Mesendoderm (in vitro differentiated cells): Measurements from ENCODE around the gene TRPV6.

Experiments
- DNase-seq: peaks from one replicate; pipeline ENCODE4 v3.0.0; 2013
- H2AK5ac ChIP-seq: 2 replicates; pipeline ENCODE4 v1.6.1; 2013; ENCODE audit warnings: low read length, inconsistent platforms
- H2BK120ac ChIP-seq: 2 replicates; pipeline ENCODE4 v1.6.1; 2013; ENCODE audit warnings: low read depth, mild to moderate bottlenecking, low read length, moderate library complexity, mixed read lengths
- H2BK15ac ChIP-seq: replicated peaks from 2 replicates; pipeline ENCODE4 v1.6.1; 2013; ENCODE audit warnings: low read depth, mild to moderate bottlenecking, moderate library complexity
- H2BK5ac ChIP-seq: 2 replicates; pipeline ENCODE4 v1.6.1; 2013; ENCODE audit warnings: low read length, inconsistent platforms
- H3K18ac ChIP-seq: 2 replicates; pipeline ENCODE4 v1.6.1; 2013; ENCODE audit warnings: mild to moderate bottlenecking, low read length, mixed read lengths
- H3K23ac ChIP-seq: one replicate; pipeline ENCODE4 v1.6.1; 2013; ENCODE audit warnings: low read length
- H3K27ac ChIP-seq: 2 replicates; pipeline ENCODE4 v1.5.1; 2013; ENCODE audit warnings: low read depth, mild to moderate bottlenecking, inconsistent platforms, low read length, moderate library complexity
- H3K27me3 ChIP-seq: 2 replicates; pipeline ENCODE4 v1.6.1; 2013; ENCODE audit warnings: low read length, control low read depth, mild to moderate bottlenecking, inconsistent platforms; ENCODE audit not compliant: insufficient read depth, poor library complexity
- H3K36me3 ChIP-seq: 2 replicates; pipeline ENCODE4 v1.6.1; 2013; ENCODE audit warnings: low read length, inconsistent platforms; ENCODE audit not compliant: control insufficient read depth, insufficient read depth
- H3K4ac ChIP-seq: one replicate; pipeline ENCODE4 v1.6.1; 2013; ENCODE audit warnings: low read depth, mild to moderate bottlenecking, low read length, moderate library complexity
- H3K4me1 ChIP-seq: 2 replicates; pipeline ENCODE4 v1.6.1; 2013; ENCODE audit warnings: low read depth, low read length, inconsistent platforms; ENCODE audit not compliant: control insufficient read depth
- H3K4me2 ChIP-seq: 2 replicates; pipeline ENCODE4 v1.6.1; 2013; ENCODE audit warnings: low read length
- H3K4me3 ChIP-seq: 2 replicates; pipeline ENCODE4 v1.5.1; 2013; ENCODE audit warnings: mild to moderate bottlenecking, low read length
- H3K56ac ChIP-seq: one replicate; pipeline ENCODE4 v1.6.1; 2013; ENCODE audit warnings: low read length
- H3K79me1 ChIP-seq: 2 replicates; pipeline ENCODE4 v1.6.1; 2013; ENCODE audit warnings: low read length, inconsistent platforms
- H3K79me2 ChIP-seq: 2 replicates; pipeline ENCODE4 v1.6.1; 2013; ENCODE audit warnings: mild to moderate bottlenecking, low read length; ENCODE audit not compliant: control insufficient read depth, insufficient read depth
- H3K9ac ChIP-seq: 2 replicates; pipeline ENCODE4 v1.6.1; 2013; ENCODE audit warnings: low read length, inconsistent platforms
- H4K5ac ChIP-seq: one replicate; pipeline ENCODE4 v1.6.1; 2013; ENCODE audit warnings: low read length
- H4K8ac ChIP-seq: one replicate; pipeline ENCODE4 v1.6.1; 2013; ENCODE audit warnings: low read depth, mild to moderate bottlenecking, control low read depth, low read length, moderate library complexity
- WGBS: extraction: QIAGEN DNeasy Blood & Tissue Kit; methylation state at CpG from one replicate; pipeline ENCODE4 v1.1.7; 2013; ENCODE audit warnings: low lambda C conversion rate, missing lambda C conversion rate; ENCODE audit not compliant: insufficient coverage; ENCODE audit errors: extremely low coverage; 5-methylcytosine and 5-hydroxymethylcytosine counted together

Gene TRPV6

GRCh38 chr7:142906643-142907042, 21.1 kb upstream of the TRPV6 start:
- Histone ChIP-seq H3K27ac (no peak overlapping the region), H3K9ac (no peak overlapping the region), H3K18ac (no peak overlapping the region), H3K4me1 (no peaks in the 10 kb centered on the region), H3K23ac (no peak overlapping the region), H2AK5ac (no peak overlapping the region), H2BK120ac (no peak overlapping the region), H3K36me3 (no peaks in the 10 kb centered on the region), H3K27me3 (no peaks in the 10 kb centered on the region), H3K4ac (no peak overlapping the region), H4K8ac (no peak overlapping the region), H3K4me3 (no peak overlapping the region), H4K5ac (no peak overlapping the region), H3K56ac (no peak overlapping the region), H3K79me2 (no peaks in the 10 kb centered on the region), H3K4me2 (no peak overlapping the region), H2BK5ac (no peak overlapping the region), H2BK15ac (no peak overlapping the region), H3K79me1 (no peaks in the 10 kb centered on the region)
- DNase-seq = no peak
- no CpG with 5 or more reads among the region's 2 CpGs for WGBS

DNA sequence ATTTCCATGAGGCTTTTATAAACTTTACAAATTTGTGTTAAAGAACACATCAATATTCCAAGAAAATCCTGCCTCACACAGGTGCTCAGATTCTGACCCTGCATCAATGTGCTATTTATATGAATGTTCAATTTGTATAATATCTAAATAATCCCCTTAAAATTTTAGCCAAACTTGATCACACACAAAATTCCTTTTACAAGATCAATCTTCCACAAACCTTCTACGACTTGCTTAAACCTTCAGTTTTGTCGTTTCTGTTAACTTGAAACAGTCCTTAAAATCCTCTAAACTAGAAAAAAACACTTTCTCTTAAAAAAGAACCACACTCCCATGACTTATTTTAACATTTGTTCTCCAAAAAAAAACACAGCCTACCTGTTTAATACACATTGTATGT, 20.2 kb upstream of the TRPV6 start:
- DNase-seq = no peak

GRCh38 chr7:142904128-142904527, 18.6 kb upstream of the TRPV6 start:
- no peaks in the 10 kb centered on the region for H3K36me3 ChIP-seq
- no peak overlapping the region for H2AK5ac ChIP-seq
- H2BK120ac ChIP-seq = no peak overlapping the region
- no peak overlapping the region for H3K56ac ChIP-seq
- no peaks in the 10 kb centered on the region for H3K79me2 ChIP-seq
- H3K27me3 ChIP-seq = no peaks in the 10 kb centered on the region
- no peak overlapping the region for H2BK5ac ChIP-seq
- no peak overlapping the region for H4K5ac ChIP-seq
- peak; percentile 11 for DNase-seq
- H3K23ac ChIP-seq = no peak overlapping the region
- H3K18ac ChIP-seq = no peak overlapping the region
- H3K4ac ChIP-seq = no peak overlapping the region
- H3K4me3 ChIP-seq = no peak overlapping the region
- H3K27ac ChIP-seq = no peak overlapping the region
- no peaks in the 10 kb centered on the region for H3K79me1 ChIP-seq
- no peak overlapping the region for H3K9ac ChIP-seq
- no peaks in the 10 kb centered on the region for H3K4me1 ChIP-seq
- no peak overlapping the region for H2BK15ac ChIP-seq
- no peak overlapping the region for H4K8ac ChIP-seq
- no peak overlapping the region for H3K4me2 ChIP-seq

More for the DNA sequence above, 20.2 kb upstream of the TRPV6 start:
- Histone ChIP-seq H3K79me2 (no peaks in the 10 kb centered on the region), H3K79me1 (no peaks in the 10 kb centered on the region), H3K23ac (no peak overlapping the region), H3K27me3 (no peaks in the 10 kb centered on the region), H3K18ac (no peak overlapping the region), H3K4me1 (no peaks in the 10 kb centered on the region), H4K8ac (no peak overlapping the region), H3K4me3 (no peak overlapping the region), H3K27ac (no peak overlapping the region), H3K4me2 (no peak overlapping the region), H2BK15ac (no peak overlapping the region), H3K36me3 (no peaks in the 10 kb centered on the region), H3K56ac (no peak overlapping the region), H3K4ac (no peak overlapping the region), H2BK5ac (no peak overlapping the region), H3K9ac (no peak overlapping the region), H2AK5ac (no peak overlapping the region), H4K5ac (no peak overlapping the region), H2BK120ac (no peak overlapping the region)
- no CpG with 5 or more reads among the region's 2 CpGs for WGBS

DNA sequence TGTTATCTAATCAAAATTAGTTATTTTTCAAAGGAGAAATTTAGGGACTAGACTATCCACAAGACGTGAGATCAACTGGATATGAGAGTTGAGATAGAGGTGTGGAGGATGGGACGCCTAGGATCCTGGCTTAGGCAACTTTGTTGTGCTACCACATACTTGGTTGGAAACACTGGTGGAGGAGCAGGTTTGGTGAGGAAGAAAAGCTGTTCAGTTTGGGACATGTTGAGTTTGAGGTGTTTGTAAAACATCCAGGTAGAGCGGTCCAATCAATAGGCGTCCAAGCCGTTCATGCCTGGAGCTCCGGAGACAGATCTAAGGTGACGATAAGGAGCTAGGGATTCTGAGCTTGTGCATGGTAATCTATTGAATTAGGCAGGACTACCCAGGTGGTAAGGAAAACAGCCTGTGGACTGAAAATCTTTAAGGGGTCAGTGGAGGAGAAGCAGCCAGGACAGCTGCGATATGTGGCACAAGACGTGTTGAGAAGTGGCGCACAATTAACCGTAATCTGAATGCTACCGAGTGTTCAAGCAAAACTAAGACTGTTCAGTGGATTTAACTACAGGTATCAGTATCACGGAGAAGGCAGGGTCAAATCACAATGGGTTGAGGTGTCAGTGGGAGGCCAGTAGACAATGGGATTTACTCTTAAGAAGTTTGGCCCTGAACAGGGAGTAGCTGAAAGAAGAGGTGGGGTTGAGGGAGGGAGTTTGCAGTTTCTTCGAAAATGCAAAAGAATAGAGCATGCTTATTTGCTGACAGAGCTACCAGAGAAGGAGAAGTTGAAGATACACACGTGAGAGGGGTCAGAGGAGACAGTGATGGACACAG, 16.1 kb upstream of the TRPV6 start:
- WGBS = no CpG with 5 or more reads among the region's 15 CpGs
- H3K18ac ChIP-seq = no peak overlapping the region
- H3K27me3 ChIP-seq = no peaks in the 10 kb centered on the region
- H3K79me1 ChIP-seq = no peaks in the 10 kb centered on the region
- H3K4ac ChIP-seq = no peak overlapping the region
- no peak overlapping the region for H2AK5ac ChIP-seq
- no peak overlapping the region for H2BK15ac ChIP-seq
- H3K27ac ChIP-seq = no peak overlapping the region
- peaks cover 3% of the 10 kb centered on the region for H3K4me1 ChIP-seq
- H3K79me2 ChIP-seq = no peaks in the 10 kb centered on the region
- peak; percentile 25 for DNase-seq
- H3K56ac ChIP-seq = no peak overlapping the region
- H2BK5ac ChIP-seq = no peak overlapping the region
- H2BK120ac ChIP-seq = no peak overlapping the region
- H4K8ac ChIP-seq = no peak overlapping the region
- no peak overlapping the region for H4K5ac ChIP-seq
- H3K9ac ChIP-seq = no peak overlapping the region
- H3K23ac ChIP-seq = no peak overlapping the region
- no peak overlapping the region for H3K4me2 ChIP-seq
- H3K36me3 ChIP-seq = no peaks in the 10 kb centered on the region
- H3K4me3 ChIP-seq = no peak overlapping the region

- no peak overlapping the region for H4K5ac ChIP-seq
- H3K27me3 ChIP-seq = no peaks in the 10 kb centered on the region
- no peak overlapping the region for H2BK15ac ChIP-seq
- H3K9ac ChIP-seq = no peak overlapping the region
- no CpG with 5 or more reads among the region's 3 CpGs for WGBS
- no peak overlapping the region for H3K27ac ChIP-seq
- no peak overlapping the region for H3K4me2 ChIP-seq
- no peak for DNase-seq
- no peak overlapping the region for H4K8ac ChIP-seq
- peaks cover 3% of the 10 kb centered on the region for H3K4me1 ChIP-seq
- H3K4ac ChIP-seq = no peak overlapping the region
- H3K4me3 ChIP-seq = no peak overlapping the region
- no peak overlapping the region for H2AK5ac ChIP-seq
- no peak overlapping the region for H3K18ac ChIP-seq
- no peaks in the 10 kb centered on the region for H3K79me1 ChIP-seq
- no peaks in the 10 kb centered on the region for H3K36me3 ChIP-seq
- H2BK120ac ChIP-seq = no peak overlapping the region
- H2BK5ac ChIP-seq = no peak overlapping the region
- H3K23ac ChIP-seq = no peak overlapping the region
- H3K56ac ChIP-seq = no peak overlapping the region
- no peaks in the 10 kb centered on the region for H3K79me2 ChIP-seq
These were observed 14.1 kb upstream of the TRPV6 start for GRCh38 chr7:142899661-142900060.
